Neural cell (in vitro differentiated cells): Measurements from ENCODE around the gene KRT20. TPM values are rescaled to one million over a fixed set of nuclear protein-coding genes. Genes with fewer than 3 reads are reported as not detected.

Experiments
- H2AFZ ChIP-seq: fragments of 200-600, 300-800 bp; sonication (generic), shearing (Covaris generic); 2 replicates; pipeline ENCODE4 v1.6.0; 2014; ENCODE audit warnings: low read depth, mild to moderate bottlenecking, antibody characterized with exemption, low read length, moderate library complexity
- H3F3A ChIP-seq: fragments of 200-600 bp; shearing (Covaris generic); 2 replicates; pipeline ENCODE4 v1.6.1; 2016; ENCODE audit warnings: mild to moderate bottlenecking, moderate library complexity, mixed read lengths, antibody characterized with exemption, low read length; ENCODE audit not compliant: insufficient read depth, poor library complexity, severe bottlenecking
- H3K27ac ChIP-seq: fragments of 200-600, 300-800 bp; sonication (generic), shearing (Covaris generic); 2 replicates; pipeline ENCODE4 v1.5.1; 2014; ENCODE audit warnings: mild to moderate bottlenecking, low read length, moderate library complexity
- H3K27me3 ChIP-seq: fragments of 300-800, 200-600 bp; sonication (generic), shearing (Covaris generic); 2 replicates; pipeline ENCODE4 v1.6.0; 2014; ENCODE audit warnings: mild to moderate bottlenecking, low read depth, low read length, moderate library complexity; ENCODE audit not compliant: insufficient read depth
- H3K36me3 ChIP-seq: fragments of 300-800, 200-600 bp; sonication (generic), shearing (Covaris generic); 2 replicates; pipeline ENCODE4 v1.5.1; 2014; ENCODE audit warnings: mild to moderate bottlenecking, antibody characterized with exemption, low read length, moderate library complexity; ENCODE audit not compliant: insufficient read depth
- H3K4me2 ChIP-seq: fragments of 300-800, 200-600 bp; sonication (generic), shearing (Covaris generic); 2 replicates; pipeline ENCODE4 v1.6.0; 2014; ENCODE audit warnings: mild to moderate bottlenecking, low read length
- H3K4me3 ChIP-seq: fragments of 300-800, 200-600 bp; sonication (generic), shearing (Covaris generic); 2 replicates; pipeline ENCODE4 v1.5.1; 2014; ENCODE audit warnings: mild to moderate bottlenecking, low read length, moderate library complexity
- H3K79me2 ChIP-seq: fragments of 200-600 bp; shearing (Covaris generic); replicated peaks from 2 replicates; pipeline ENCODE4 v1.6.0; 2014; ENCODE audit warnings: mild to moderate bottlenecking, low read length, moderate library complexity; ENCODE audit not compliant: insufficient read depth
- H3K9ac ChIP-seq: fragments of 300-800, 200-600 bp; sonication (generic), shearing (Covaris generic); 2 replicates; pipeline ENCODE4 v1.6.1; 2016; ENCODE audit warnings: mild to moderate bottlenecking, low read length, mixed read lengths
- H3K9me2 ChIP-seq: fragments of 200-600 bp; shearing (Covaris generic); 2 replicates; pipeline ENCODE4 v1.6.1; 2016; ENCODE audit warnings: mild to moderate bottlenecking, low read length, mixed read lengths; ENCODE audit not compliant: insufficient read depth
- H3K9me3 ChIP-seq: fragments of 200-600, 300-800 bp; sonication (generic), shearing (Covaris generic); 2 replicates; pipeline ENCODE4 v1.6.1; 2016; ENCODE audit warnings: mild to moderate bottlenecking, mixed run types, low read length, moderate library complexity, mixed read lengths
- H4K20me1 ChIP-seq: fragments of 200-600 bp; shearing (Covaris generic); 2 replicates; pipeline ENCODE4 v1.6.1; 2016; ENCODE audit warnings: mild to moderate bottlenecking, mixed run types; ENCODE audit not compliant: insufficient read depth
- EP300 ChIP-seq: fragments of 450-650 bp; conservative IDR thresholded peaks from 2 replicates; pipeline ENCODE4 v1.6.1; 2014; ENCODE audit warnings: antibody characterized with exemption, mild to moderate bottlenecking, moderate library complexity; ENCODE audit not compliant: poor library complexity, severe bottlenecking
- EZH2 ChIP-seq: fragments of 200-600, 300-800 bp; shearing (Covaris generic), sonication (generic); IDR thresholded peaks from 2 replicates; pipeline ENCODE4 v1.6.1; 2014; ENCODE audit warnings: antibody characterized with exemption, low read length, borderline replicate concordance, mild to moderate bottlenecking; ENCODE audit not compliant: insufficient read depth, poor library complexity, severe bottlenecking
- MXI1 ChIP-seq: fragments of 450-650 bp; conservative IDR thresholded peaks from 2 replicates; pipeline ENCODE4 v1.6.1; 2014; ENCODE audit warnings: antibody characterized with exemption, mild to moderate bottlenecking; ENCODE audit not compliant: poor library complexity, severe bottlenecking
- POLR2AphosphoS5 ChIP-seq: IDR thresholded peaks from 2 replicates; pipeline ENCODE4 v1.6.1; 2012
- RAD21 ChIP-seq: fragments of 450-650 bp; conservative IDR thresholded peaks from 2 replicates; pipeline ENCODE4 v1.6.1; 2014; ENCODE audit warnings: antibody characterized with exemption, mild to moderate bottlenecking, moderate library complexity
- REST ChIP-seq: IDR thresholded peaks from 2 replicates; pipeline ENCODE4 v1.6.1; 2012; ENCODE audit warnings: borderline replicate concordance
- SMC3 ChIP-seq: fragments of 450-650 bp; conservative IDR thresholded peaks from 2 replicates; pipeline ENCODE4 v1.6.1; 2014; ENCODE audit warnings: antibody characterized with exemption, mild to moderate bottlenecking, moderate library complexity; ENCODE audit not compliant: poor library complexity
- TAF1 ChIP-seq: IDR thresholded peaks from 2 replicates; pipeline ENCODE4 v1.6.1; 2012; ENCODE audit warnings: low read depth
- polyA plus RNA-seq: library from polyadenylated mRNA; depleted of rRNA; stranded (reverse); fragments of >200 nt; gene quantifications from 2 replicates; pipeline ENCODE4 v1.2.3, GENCODE V29; 2014
- TF ChIP-seq, protein P1 (sequence below): fragments of 450-650 bp; IDR thresholded peaks from 2 replicates; pipeline ENCODE4 v1.5.1; 2014; ENCODE audit warnings: antibody characterized with exemption, mild to moderate bottlenecking, moderate library complexity; ENCODE audit not compliant: poor library complexity, severe bottlenecking

KRT20 gene
- polyA plus RNA-seq, 1 donor from 2014 or later, result not detected

GRCh38 chr17:40915721-40916256 lies 30.7 kb upstream of the KRT20 start:
- Histone ChIP-seq H2AFZ (no peak overlapping the region), H3K4me2 (no peak overlapping the region)

DNA sequence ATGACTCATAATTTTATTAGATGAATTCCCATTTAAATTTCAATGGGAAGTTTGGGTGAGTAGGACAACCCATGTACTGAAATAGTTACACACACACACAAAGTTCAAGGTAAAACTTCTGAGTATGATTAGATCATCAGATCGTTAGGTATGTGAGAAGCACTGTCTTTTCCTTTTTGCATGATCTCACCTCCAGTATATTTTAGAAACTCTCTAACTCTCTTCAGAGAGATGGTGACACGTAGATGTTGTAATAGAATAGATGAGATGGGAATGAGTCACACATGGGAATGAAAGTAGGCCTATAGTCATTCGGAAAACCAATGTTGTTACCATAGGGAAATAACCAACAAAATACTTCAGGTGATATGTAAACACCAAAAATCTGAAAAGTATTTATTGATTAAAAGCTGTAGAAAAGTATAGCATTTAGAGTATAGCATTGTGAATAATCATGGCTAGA lies 30.2 kb upstream of the KRT20 start:
- Histone ChIP-seq H3K9ac (no peak overlapping the region), H3K27me3 (no peaks in the 10 kb centered on the region), H3K36me3 (no peaks in the 10 kb centered on the region), H3K4me3 (no peak overlapping the region), H2AFZ (no peak overlapping the region), H3K9me3 (no peaks in the 10 kb centered on the region), H3K79me2 (no peaks in the 10 kb centered on the region), H3K9me2 (no peaks in the 10 kb centered on the region), H3F3A (no peaks in the 10 kb centered on the region), H4K20me1 (no peaks in the 10 kb centered on the region), H3K4me2 (no peak overlapping the region), H3K27ac (no peak overlapping the region)
- TF ChIP-seq TAF1 (no peak), POLR2AphosphoS5 (no peak), MXI1 (no peak), RAD21 (no peak), EP300 (no peak), EZH2 (no peak), SMC3 (no peak)
- TF ChIP-seq, protein P1, sequence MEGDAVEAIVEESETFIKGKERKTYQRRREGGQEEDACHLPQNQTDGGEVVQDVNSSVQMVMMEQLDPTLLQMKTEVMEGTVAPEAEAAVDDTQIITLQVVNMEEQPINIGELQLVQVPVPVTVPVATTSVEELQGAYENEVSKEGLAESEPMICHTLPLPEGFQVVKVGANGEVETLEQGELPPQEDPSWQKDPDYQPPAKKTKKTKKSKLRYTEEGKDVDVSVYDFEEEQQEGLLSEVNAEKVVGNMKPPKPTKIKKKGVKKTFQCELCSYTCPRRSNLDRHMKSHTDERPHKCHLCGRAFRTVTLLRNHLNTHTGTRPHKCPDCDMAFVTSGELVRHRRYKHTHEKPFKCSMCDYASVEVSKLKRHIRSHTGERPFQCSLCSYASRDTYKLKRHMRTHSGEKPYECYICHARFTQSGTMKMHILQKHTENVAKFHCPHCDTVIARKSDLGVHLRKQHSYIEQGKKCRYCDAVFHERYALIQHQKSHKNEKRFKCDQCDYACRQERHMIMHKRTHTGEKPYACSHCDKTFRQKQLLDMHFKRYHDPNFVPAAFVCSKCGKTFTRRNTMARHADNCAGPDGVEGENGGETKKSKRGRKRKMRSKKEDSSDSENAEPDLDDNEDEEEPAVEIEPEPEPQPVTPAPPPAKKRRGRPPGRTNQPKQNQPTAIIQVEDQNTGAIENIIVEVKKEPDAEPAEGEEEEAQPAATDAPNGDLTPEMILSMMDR, result no peak

More at GRCh38 chr17:40915721-40916256, 30.7 kb upstream of the KRT20 start:
- Histone ChIP-seq H3K79me2 (no peaks in the 10 kb centered on the region), H3K9me3 (no peaks in the 10 kb centered on the region), H3K36me3 (no peaks in the 10 kb centered on the region), H3K9ac (no peak overlapping the region), H3K4me3 (no peak overlapping the region), H3F3A (no peaks in the 10 kb centered on the region), H3K27me3 (no peaks in the 10 kb centered on the region), H3K9me2 (no peaks in the 10 kb centered on the region), H3K27ac (no peak overlapping the region), H4K20me1 (no peaks in the 10 kb centered on the region)
- TF ChIP-seq SMC3 (no peak), EZH2 (no peak), POLR2AphosphoS5 (no peak), RAD21 (no peak), EP300 (no peak), MXI1 (no peak), TAF1 (no peak), REST (no peak)
- TF ChIP-seq, protein P1, result no peak
